Upper lobe of left lung (tissue), 4 donors: ENCODE results near the gene NPIPA1.
"Not testable (repeated sequence)": the region's sequence is repeated elsewhere in the genome, so short reads cannot be mapped to it uniquely, and the experiment has no call there.

ENCODE experiments used
- EP300 ChIP-seq, 4 donors: sonication (generic); formaldehyde crosslinking; IDR thresholded peaks; one replicate each; pipeline ENCODE4 v1.5.1; 2017; ENCODE audit warnings: antibody characterized with exemption in 4 of 4, control low read depth in 2 of 4
- POLR2A ChIP-seq, 4 donors: fragments of 450-650 bp; IDR thresholded peaks; one replicate each; pipeline ENCODE4 v1.5.1; 2016 to 2017; ENCODE audit warnings: antibody characterized with exemption in 4 of 4, mild to moderate bottlenecking in 2 of 4
- POLR2AphosphoS5 ChIP-seq, 2 donors: sonication (generic); formaldehyde crosslinking; IDR thresholded peaks; one replicate each; pipeline ENCODE4 v1.5.1; 2017; ENCODE audit warnings: antibody characterized with exemption in 2 of 2
- TF ChIP-seq, protein P1 (sequence below), 6 experiments: fragments of 450-650 bp in 4 of 6; fragments of 200-600 bp in 2 of 6; sonication (generic) in 2 of 6; IDR thresholded peaks; one replicate each; pipeline ENCODE4 v1.5.1; 2016 to 2019; ENCODE audit warnings: antibody characterized with exemption in 6 of 6

- not testable (repeated sequence) for TF ChIP-seq EP300, POLR2A, POLR2AphosphoS5 (IDR thresholded peaks at IDR 0.05)
- TF ChIP-seq, protein P1, sequence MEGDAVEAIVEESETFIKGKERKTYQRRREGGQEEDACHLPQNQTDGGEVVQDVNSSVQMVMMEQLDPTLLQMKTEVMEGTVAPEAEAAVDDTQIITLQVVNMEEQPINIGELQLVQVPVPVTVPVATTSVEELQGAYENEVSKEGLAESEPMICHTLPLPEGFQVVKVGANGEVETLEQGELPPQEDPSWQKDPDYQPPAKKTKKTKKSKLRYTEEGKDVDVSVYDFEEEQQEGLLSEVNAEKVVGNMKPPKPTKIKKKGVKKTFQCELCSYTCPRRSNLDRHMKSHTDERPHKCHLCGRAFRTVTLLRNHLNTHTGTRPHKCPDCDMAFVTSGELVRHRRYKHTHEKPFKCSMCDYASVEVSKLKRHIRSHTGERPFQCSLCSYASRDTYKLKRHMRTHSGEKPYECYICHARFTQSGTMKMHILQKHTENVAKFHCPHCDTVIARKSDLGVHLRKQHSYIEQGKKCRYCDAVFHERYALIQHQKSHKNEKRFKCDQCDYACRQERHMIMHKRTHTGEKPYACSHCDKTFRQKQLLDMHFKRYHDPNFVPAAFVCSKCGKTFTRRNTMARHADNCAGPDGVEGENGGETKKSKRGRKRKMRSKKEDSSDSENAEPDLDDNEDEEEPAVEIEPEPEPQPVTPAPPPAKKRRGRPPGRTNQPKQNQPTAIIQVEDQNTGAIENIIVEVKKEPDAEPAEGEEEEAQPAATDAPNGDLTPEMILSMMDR (IDR thresholded peaks at IDR 0.05), result not testable (repeated sequence)
Measured at GRCh38 chr16:14996702-14997101, 59.5 kb downstream of the NPIPA1 start.
